GM19351 (cell line): ENCODE results near the gene PCDH7.

Experiments used
- ATAC-seq: cut with Tn5 transposase; IDR thresholded peaks from one replicate; pipeline ENCODE4 v1.9.1; 2021; ENCODE audit warnings: mild to moderate bottlenecking, moderate library complexity; ENCODE audit not compliant: unreplicated experiment

The PCDH7 gene

GRCh38 chr4:30726090-30726675 lies 6.0 kb downstream of the PCDH7 start:
- ATAC-seq: no peak

- no peak for ATAC-seq
These were observed 7.2 kb downstream of the PCDH7 start for GRCh38 chr4:30727409-30727808.

GRCh38 chr4:30728311-30728710 lies 8.1 kb downstream of the PCDH7 start:
- no peak for ATAC-seq

- ATAC-seq: no peak
These were observed 23.7 kb downstream of the PCDH7 start for GRCh38 chr4:30743897-30744296.

GRCh38 chr4:30744386-30744785 lies 24.2 kb downstream of the PCDH7 start:
- no peak for ATAC-seq

- ATAC-seq: no peak
These were observed 24.9 kb downstream of the PCDH7 start for GRCh38 chr4:30744957-30745640.

GRCh38 chr4:30746735-30747134 lies 26.6 kb downstream of the PCDH7 start:
- no peak for ATAC-seq

- no peak for ATAC-seq
These were observed 33.1 kb downstream of the PCDH7 start for GRCh38 chr4:30753316-30753715.

- ATAC-seq: no peak
These were observed 33.9 kb downstream of the PCDH7 start for GRCh38 chr4:30754021-30754420.

GRCh38 chr4:30755346-30755745 lies 35.2 kb downstream of the PCDH7 start:
- no peak for ATAC-seq

GRCh38 chr4:30756553-30756952 lies 36.4 kb downstream of the PCDH7 start:
- no peak for ATAC-seq

- ATAC-seq: no peak
These were observed 37.2 kb downstream of the PCDH7 start for GRCh38 chr4:30757357-30757756.

GRCh38 chr4:30760551-30760950 lies 40.4 kb downstream of the PCDH7 start:
- ATAC-seq: no peak

- no peak for ATAC-seq
These were observed 43.2 kb downstream of the PCDH7 start for GRCh38 chr4:30763321-30763727.

- ATAC-seq: no peak
These were observed 44.9 kb downstream of the PCDH7 start for GRCh38 chr4:30765022-30765421.

GRCh38 chr4:30767147-30767845 lies 47.1 kb downstream of the PCDH7 start:
- ATAC-seq: no peak

GRCh38 chr4:30768277-30768676 lies 48.1 kb downstream of the PCDH7 start:
- no peak for ATAC-seq

GRCh38 chr4:30769093-30769492 lies 48.9 kb downstream of the PCDH7 start:
- no peak for ATAC-seq

- no peak for ATAC-seq
These were observed 49.9 kb downstream of the PCDH7 start for GRCh38 chr4:30770049-30770549.

- ATAC-seq: no peak
These were observed 50.6 kb downstream of the PCDH7 start for GRCh38 chr4:30770812-30771211.

GRCh38 chr4:30776451-30776850 lies 56.3 kb downstream of the PCDH7 start:
- ATAC-seq: no peak

GRCh38 chr4:30776921-30777415 lies 56.8 kb downstream of the PCDH7 start:
- no peak for ATAC-seq
